Daoy (cell line): ENCODE measurements around the gene MB. TPM values are rescaled to one million over a fixed set of nuclear protein-coding genes. Genes with fewer than 3 reads are reported as not detected.
"Not testable (repeated sequence)": the region's sequence is repeated elsewhere in the genome, so short reads cannot be mapped to it uniquely, and the experiment has no call there.

Source experiments
- DNase-seq: peaks from one replicate; pipeline ENCODE4 v3.0.0-alpha.2; 2015; ENCODE audit warnings: low read depth
- total RNA-seq: library from RNA; depleted of rRNA; stranded (reverse); fragments of >200 nt; shearing (Covaris generic); gene quantifications from 2 replicates; pipeline ENCODE4 v1.2.3, GENCODE V29; 2014; rRNA removed

MB gene
- total RNA-seq: 1.2 and 2.3 TPM in 2 replicates

DNA sequence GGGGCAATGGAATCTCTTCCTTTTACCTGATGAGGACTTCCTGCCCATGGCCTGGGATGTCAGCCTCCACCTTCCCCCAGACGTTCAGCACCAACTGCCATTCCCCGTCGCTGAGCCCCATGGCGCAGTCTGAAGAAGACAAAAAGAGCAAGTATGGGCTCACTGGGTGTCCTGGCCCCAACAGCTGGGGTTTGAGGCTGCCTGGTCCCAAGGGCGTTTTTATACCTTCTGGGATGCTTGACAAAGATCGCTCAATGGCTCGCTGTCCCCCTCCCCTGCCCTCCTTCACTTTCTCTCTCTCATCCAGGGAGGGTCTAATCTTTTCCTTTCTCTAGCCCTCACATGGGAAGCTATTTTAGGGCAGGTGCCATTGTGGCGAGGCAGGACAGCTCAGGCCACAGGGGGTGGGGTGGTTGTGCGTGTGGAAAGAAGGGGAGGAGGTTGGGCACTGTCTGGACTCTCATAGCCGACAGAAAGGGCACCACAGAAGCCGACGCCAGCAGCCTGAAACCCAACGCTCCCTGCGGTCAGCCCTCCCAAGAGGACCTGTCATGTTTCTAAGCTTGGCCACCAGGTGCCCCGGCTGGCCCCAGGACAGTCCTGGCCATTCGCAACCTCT, at the start of gene MB:
MB (minus strand) TSS at position 193 of the 619 bp plus-strand sequence; CDS start at position 121, 72 bp downstream.
- DNase-seq: no peak

DNA sequence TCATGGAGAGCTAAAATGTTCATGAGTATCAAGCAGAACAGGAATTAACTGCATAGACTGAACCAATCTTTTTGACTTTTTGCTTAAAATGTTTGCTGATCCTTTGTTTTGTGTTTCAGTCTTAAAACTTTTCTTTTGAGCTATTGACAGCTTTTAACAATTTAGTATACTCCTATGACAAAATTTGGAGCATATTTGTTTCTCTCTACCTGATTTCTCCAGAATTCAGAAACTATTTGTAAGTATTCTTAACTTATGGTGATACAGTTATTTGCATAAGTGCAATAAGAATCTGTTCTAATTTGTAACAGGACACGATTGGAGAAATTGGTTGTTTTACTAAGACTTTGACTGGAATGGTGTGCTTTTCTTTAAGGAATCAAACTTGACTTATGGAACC, 49.6 kb upstream of the MB start:
- not testable (repeated sequence) for DNase-seq

DNA sequence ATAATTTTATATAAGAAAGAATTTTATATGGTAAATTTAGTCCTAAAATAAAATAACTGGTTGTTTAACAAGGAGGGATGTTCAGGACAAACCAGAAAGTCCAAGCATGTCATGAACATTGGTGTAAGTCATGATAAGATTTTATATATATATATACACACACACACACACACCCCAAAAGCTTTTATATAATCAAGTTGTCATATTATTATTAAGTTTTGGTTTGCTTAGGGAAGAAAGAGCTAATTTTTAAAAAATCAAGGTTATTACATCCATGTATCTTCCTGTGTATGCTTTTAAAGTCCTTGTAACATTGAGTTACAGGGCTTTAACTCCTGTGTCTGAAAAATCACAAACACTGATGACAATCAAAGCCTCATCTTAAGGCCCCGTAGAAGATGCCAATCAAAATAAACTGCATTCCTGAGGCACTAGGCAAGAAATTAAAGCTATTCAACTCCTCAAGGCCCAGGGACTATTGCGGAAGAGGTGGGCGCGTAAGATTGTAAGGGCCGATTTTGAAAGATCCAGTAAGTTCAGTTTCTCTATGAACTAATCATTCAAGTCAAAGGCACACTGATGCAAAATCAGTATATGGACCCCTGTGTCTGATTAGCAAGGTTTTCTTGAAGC, 47.9 kb upstream of the MB start:
- no peak for DNase-seq

DNA sequence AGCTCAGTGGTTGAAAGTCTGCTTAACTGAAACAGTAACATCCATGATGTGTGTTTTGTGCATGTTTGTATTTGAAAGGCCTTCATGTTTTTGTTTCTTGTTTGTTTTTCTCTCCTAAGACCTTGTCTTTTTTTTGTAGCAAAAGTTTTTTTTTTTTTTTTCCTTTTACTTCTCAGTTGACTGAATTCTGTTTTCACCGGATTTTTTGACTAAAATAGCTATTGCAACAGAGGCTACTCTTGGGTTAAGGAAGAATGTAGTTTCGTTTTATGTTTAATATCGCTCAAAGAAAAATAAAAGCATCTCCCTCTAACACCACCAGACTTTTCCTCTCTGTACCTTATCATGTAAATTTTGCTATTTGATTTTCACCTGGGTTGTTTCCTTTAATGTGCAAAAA, 46.2 kb upstream of the MB start:
- DNase-seq: no peak

DNA sequence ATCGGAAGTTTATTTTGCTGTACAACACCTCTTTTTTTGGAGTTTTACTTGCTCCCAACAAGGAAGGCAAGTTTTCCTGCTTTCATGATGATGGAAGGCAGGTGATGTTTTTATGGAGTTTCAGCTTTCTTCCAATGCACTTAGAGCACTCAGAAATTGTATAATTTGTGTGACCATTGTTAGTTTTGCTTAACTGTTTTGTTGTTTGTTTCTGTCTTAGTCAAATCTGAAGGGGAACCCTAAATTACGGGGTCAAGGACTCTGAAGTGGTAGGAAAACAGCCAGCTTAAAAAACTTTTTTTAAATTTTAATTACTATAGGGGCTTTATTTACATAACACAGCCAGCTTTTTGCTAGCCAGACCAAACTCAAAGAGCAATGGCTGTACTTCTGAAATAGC, 45.8 kb upstream of the MB start:
- DNase-seq: no peak

DNA sequence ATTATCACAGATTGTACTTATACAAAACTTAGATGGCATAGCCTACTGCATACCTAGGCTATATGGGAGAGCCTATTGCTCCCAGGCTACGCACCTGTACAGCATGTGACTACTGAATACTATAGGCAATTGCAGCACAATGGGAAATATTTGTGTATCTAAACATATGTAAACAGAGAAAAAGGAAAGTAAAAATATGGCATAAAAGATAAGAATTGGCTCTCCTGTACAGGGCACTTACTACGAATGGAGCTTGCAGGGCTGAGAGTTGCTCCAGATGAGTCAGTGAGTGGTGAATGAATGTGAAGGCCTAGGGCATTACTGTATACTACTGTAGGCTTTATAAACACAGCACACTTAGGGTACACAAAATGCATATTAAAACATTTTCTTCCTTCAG, 44.3 kb upstream of the MB start:
- no peak for DNase-seq

DNA sequence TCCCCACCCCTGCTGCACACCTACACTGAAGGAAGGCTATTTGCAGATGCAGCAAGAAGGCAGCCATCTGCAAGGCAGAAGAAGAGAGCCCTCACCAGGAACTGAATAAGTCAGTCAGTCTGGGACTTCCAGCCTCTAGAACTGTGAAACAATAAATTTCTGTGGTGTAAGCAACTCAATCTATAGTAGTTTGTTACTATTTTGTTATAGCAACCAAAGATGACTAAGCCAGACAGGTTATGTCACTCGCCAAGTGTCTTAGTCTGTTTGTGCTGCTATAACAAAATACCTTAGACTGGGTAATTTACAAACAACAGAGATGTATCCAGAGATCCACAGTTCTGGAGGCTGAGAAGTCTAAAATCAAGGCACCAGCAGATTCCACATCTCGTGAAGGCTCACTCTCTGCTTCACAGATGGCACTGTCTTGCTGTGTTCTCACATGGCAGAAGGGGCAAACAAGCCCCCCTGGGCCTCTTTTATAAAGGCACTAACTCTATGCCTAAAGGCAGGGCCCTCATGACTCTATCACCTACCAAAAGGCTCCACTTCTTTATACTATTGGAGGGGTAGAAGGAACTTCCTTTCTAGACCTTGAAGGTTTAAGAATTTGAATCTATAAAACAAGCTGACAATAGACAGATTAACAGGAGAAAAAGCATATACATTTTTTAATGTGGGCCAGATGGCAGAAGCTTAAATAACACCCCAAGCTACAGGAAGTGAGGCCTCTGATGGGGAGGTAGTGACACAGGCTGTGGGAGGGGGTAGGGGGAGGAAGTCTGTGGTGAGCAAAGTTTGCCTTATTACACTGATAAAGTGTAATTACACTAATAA, 43.4 kb upstream of the MB start:
- DNase-seq: no peak

DNA sequence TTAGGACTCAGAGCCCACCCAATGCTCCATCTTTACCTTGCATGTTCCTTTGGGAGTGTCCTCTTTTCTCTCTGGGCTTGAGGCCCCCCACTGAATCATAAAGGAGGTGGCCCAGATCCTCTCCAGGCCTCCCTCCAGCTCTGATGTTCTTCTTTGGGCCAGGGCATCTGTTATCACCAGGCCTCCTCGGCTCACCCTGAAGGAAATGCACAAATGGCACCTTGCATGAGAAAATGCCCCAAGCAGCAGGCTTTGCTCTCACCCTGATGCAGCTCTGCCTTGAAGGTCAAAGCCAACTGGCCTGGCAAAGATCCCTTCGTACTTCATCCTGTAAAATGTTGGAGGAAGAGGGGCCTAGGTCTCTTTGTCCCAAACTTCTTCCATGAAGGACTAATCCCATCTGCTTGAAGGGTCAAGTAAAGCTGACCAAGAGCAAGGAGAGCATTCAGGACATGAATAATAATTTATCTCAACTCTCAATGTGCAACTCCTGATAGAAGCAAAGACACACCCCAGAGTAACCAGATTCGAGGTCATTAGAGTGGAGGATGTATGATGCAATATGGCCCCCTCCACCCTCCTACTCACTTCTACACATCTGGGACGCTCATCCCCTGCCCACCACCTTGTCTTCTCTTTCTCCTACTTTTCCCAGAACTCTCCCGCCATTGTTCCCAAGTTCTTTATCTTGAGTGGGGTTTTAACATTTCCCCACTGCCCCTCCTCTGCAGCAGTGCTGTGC, 40.6 kb upstream of the MB start:
- DNase-seq: no peak

DNA sequence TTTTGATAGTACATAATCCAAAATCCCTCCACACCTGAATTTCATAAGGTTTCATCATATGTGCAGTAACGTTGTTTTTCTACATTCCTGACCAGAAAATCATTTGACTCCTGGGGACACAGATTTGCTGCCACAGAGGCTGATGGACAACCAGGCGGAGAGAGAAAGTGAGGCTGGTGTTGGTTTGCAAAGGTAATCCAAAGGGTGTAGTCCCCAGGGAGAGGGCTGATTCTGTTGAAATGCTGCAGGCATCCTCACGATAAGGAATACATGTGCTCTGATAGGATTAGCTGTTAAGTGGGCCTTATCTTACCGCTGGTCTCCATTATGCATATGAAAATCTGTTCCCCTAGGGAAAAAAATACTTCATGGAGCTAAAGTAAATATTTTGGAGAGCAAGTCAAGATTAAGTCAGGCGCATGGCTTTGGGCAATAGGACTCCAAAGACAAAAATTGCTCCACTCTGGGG, 39.2 kb upstream of the MB start:
- no peak for DNase-seq

DNA sequence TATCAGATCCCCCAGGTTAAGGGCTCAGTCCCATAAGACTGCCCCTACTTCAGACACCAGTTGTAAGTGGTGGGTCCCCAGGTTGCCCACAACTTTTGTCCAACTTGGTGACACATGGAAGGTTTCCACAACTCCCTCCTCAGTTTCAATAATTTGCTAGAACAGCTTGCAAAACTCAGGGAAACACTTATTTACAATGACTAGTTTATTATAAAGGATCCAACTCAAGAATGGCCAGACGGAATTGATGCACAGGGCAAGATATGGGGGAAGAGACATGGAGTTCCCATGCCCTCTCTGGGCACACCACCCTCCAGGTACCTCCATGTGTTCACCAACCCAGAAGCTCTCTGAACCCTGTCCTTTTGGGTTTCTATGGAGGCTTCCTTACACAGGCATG, 36.7 kb upstream of the MB start:
- DNase-seq: no peak

DNA sequence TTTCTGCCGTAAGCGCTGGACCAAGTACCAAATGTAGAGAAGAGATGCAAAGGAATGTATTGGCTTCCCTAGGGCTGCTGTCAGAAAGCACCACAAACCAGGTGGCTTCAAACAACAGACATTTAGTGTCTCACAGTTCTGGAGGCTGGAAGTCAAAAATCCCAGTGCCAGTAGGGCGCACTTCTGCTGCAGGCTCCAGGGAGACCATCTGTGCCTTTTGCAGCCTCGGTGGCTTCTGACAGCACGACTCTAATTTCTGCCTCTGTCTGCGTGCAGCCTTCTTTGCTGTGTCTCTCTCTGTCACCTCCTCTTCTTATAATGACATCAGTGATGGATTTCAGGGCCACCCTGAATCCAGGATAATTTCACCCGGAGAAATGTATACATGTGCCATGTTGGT, 34.0 kb upstream of the MB start:
- no peak for DNase-seq

DNA sequence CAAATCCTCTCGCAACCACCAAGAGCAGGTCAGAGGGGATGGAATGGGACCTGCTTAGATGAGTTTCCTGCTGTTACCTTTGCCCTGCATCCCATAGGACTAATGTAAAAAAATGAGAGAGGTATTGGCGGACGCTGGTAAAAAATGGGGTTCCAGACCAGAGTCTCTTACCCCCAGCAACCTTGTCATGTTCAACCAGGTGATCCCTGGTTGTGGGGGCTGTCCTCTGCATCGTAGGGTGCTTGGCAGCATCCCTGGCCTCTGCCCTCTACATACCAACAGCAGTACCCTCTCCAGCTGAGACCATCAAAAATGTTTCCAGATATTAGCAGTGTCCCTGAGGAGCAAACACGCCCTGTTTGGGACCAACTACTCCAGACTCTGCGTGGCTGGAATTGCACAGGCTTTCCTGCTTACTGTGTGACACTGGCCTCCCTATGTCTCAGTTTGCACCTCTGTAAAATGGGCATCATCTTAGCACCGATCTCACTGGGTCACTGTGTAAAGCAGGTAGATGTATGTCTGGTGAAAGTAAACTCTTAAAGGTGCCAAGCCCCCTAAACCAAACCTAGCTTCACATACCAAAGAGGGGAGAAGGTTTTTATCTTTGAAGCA, 32.6 kb upstream of the MB start:
- DNase-seq: no peak

DNA sequence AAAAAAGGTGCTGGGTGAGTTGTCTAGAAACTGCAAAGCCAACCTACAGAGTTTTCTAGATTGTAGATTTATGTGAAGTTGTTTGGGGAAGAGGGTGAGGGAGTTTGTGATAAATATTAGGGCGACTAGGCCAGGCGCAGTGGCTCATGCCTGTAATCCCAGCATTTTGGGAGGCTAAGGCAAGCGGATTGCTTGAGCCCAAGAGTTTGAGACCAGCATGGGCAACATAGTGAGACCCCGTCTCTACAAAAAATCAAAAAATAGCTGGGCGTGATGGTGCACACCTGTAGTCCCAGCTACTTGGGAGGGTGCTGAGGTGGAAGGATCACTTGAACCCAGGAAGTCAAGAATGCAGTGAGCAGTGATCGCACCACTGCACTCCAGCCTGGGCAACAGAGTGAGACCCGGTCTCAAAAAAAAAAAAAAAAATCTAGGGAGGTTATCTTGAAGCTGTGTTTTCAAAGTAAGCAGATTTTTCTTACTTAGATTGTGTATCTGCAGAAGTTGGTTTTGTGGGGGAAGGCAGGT, 32.0 kb upstream of the MB start:
- DNase-seq: no peak

DNA sequence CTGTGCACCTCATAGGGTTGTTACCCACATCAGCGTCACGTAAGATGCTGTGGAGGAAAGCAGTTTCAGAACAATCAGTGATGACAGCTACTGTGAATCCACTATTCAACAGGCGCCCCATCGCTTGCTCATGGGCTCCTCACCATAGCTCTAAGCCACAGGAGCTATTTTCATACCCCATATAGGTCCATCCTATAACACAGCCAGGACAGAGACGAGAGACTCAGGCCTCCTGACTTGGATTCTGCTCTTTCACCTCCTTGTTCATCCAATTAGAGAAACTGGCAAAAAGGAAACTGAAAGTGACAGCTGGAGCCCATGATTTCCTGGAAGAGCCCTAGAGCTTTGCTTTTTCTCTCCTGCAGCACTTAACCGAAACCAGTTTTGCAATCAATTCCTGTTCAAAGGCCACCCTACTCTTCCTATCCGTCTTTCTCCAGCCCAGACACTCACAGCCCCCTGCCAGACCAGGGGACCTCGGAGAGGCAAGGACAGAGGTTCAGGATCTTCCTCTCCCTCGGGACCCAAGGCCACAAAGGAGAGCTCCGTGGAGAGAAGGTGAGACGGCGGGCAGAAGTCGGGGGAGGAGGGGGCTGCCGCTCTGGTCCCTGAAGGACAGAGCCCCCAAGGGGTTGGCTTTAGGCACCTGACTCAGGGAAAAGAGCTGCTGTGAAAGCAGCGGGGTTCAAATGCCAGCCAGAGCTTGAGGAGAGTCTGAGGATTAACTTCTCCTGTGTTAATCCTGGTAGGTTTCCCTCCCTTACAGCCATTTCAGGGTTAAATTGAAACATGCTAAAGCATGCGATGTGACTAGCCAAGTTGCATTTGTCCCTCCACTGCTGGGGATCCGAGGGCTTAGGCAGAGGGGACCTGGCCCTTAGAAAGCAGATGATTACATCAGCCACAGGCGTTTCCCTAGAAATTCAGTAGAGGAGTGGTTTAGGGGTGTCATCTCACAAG, 31.2 kb upstream of the MB start, which contains the start of gene APOL6:
APOL6 (plus strand) TSS at position 381 of the 960 bp plus-strand sequence. CDS start 7,980 bp downstream, outside the sequence.
- peak; percentile 86 for DNase-seq

DNA sequence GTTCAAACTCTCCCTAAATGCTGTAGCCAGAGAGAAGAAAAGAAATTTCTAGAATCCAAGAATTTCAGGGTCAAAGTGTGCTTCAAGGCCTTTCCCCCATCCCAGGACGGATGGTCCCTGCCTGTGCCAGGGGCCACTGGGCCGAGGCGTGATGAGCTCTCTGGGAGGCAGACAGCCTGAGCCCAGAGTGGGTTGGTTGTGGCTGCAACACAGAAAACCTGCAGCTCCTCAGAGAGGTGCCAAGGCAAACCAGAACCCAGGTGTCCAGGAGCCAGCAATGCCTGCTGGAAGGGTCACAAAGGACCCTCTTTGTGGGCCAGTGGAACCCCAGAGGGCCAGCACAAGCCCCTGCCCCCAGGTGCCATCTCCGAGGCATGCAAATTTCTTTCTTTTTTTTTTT, 28.5 kb upstream of the MB start:
- no peak for DNase-seq

DNA sequence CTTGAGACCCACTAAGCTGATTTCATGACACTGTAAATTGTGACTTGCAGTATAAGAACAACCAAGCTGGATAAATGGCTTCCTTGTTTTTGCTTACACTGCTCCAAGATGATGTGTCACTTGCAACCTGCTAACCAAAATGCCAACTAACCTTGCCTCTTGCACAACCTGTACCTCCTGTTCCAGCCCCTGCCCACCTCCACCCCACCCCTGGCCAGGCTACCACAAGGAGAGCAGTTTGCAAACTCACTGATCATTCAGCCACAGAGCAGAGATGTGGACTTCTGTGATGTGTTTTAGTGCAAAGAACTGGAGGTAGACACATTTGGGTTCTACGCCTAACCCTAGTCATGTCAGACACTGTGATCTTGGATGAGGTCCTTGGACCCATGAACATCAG, 26.9 kb upstream of the MB start:
- no peak for DNase-seq

DNA sequence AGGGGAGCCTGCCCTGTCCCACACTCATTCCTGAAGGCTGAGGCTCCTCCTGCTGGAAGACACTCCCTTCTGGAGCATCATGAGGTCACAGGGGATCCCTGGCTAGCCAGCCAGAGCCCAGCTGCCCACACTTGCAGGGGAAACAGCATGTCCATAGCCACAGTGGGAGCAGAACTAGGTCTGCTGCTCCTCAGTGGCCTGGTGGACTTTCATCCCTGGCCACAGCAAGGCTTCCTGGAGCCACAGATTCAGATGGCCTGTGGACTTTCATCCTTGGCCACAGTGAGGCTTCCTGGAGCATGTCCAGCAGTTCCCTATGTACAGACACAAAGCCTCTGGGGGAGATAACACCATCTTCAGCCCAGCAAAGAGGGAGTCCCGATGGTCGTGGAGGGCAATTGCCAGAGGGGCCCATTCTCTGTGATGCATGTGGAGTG, 25.2 kb upstream of the MB start:
- DNase-seq: no peak

DNA sequence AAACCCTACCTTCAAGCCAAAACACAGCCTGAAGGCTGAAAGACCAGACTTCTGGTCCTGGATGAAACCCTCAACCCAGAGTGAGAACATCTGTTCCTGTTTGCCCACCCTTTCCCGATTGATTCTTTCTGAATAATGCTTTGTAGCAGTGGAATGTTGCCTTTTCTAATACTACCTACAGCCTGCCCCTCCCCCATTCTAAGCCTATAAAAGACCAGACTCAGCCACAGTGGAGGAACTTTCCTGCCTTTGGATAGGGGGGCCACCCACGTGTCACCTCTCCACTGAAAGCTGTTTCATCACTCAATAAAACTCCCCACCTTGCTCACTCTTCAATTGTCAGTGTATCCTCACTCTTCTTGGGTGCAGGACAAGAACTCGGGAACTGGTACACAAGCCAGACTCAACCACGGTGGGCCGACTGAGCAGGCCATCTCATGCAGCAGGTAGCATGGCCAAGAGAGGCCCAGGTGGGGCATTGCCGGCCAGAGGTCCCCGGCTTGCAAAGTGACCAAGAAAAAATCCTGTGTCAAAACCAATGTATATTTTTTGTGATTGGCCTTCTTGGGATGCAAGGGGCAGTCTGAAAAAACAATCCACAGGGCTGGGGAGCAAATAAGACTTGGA, 24.5 kb upstream of the MB start:
- DNase-seq: no peak

DNA sequence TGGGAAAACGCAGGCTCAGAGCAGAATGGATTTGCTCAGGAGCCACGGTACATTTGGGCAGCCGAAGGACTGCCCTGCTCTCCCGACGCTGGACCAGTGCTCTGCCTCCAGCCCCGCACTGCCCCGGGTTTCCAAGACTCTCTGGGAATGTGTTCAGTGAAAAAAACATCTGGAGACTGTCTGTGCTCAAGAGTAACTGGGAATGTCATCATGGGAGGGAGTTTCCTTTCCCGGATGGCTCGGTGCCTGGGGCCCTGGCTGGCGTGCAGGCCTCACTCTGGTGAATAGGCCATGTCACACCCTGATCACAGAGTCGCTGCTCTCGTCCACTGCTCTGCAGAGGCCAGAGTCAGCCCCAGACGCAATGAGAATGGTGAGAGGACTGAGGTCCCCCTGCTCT, 21.3 kb upstream of the MB start:
- DNase-seq: peak; percentile 81

DNA sequence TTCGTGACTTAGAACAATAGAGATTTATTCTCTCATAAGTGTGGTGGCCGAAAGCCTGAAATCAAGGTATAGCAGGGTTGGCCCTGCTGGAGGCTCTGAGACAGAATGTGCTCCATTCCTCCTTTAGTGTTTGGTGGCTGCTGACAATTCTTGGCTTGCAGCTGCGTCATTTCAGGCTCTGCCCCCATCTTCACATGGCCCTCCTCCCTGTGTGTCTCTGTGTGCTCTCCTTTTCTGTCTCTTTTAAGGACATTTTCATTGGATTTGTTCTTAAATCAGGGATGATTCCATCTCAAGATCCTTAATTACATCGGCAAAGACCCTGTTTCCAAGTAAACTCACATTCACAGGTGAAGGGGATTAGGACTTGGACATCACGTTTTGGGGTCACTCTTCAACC, 20.9 kb upstream of the MB start:
- DNase-seq: no peak
